HG03095 (cell line): Measurements from ENCODE around the gene IRS4.
A peak's percentile ranks its signal among the peaks of the same experiment; 100 is the strongest.

Experiments
- ATAC-seq: cut with Tn5 transposase; IDR thresholded peaks from one replicate; pipeline ENCODE4 v1.9.1; 2021; ENCODE audit warnings: moderate library complexity; ENCODE audit not compliant: unreplicated experiment

The IRS4 gene

DNA sequence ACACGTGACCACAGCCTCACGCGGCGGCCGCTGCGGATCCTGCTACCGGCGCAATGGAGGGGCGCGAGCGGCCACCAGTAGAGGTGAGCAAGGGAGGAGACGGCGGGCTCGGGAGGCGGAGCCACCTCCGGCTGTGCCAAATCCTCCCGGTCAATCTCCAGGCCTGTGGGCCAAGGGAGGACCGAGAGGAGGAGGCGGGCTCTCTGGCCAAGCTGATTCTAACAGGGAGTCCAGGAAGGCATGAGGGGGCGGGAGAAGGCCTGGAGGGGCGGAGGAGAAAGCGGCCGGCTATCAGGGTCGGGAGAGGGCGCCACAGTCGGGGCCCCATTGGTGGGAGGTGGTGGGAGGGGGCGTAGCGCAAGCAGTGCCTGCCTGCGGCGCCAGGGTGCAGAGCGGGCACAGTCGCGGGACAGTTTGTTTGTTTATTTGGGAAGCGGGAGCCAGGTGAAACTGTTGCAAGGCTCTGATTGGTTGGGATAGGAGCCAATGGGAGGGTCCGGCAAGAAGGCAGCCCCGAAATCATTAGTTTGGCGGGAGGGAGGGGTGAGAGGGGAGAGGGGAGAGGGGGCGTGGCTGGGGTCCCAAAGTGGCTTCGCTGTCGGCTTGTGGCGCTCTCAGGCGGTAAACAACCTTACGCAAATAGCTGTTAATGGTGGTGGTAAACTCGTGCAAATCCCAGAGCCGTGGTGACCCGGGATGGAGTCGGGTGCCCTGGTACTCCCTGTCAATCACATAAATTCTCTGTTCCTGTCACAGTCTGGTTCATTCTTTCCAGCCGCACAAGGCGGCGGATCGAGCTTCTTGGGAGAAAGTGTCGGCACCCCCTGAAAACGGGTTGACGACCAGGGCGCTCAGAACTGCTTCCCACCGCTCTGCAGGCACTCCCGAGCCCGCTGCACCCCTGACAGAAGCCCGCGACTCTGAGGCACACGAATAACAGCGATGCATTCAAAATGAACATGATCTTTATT lies at the start of gene IRS4:
Gene IRS4, minus strand, starts transcription at position 55 of the 971 bp plus-strand sequence.
- ATAC-seq: no peak

DNA sequence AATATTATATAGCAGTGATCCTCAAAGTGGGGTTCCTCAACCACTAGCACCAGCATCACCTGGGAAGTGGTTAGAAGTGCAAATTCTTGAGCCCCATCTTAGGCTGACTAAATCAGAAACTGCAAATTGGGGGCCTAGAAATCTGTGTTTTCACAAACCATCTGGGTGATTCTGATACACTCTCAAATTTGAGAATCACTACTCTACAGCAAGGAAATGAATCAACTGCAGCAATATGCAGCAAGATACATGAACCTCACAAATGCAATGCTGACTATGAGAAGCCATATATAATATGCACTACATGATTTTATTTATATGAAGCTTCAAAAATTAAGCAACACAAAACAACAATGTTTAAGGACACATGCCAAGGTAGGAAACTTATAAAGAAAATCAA lies 36.2 kb upstream of the IRS4 start:
- ATAC-seq: no peak

DNA sequence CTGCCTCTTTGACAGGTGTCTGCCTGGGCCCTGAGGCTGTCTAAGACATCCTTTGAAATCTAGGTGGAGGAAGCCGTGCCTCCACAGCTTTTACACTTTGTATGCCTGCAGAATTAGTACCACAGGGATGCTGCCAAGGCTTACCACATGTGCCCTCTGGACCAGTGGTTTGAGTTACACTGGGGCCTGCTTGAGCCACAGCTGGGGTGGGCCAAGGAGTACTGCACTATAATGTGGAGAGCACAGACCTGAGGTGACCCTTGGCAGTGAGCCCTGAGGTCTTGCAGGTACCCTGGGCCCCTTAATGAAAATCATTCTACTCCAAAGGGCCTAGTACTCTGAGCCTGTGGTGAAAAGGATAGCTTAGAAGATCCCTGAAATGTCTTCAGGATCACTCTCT lies 27.2 kb upstream of the IRS4 start:
- no peak for ATAC-seq

DNA sequence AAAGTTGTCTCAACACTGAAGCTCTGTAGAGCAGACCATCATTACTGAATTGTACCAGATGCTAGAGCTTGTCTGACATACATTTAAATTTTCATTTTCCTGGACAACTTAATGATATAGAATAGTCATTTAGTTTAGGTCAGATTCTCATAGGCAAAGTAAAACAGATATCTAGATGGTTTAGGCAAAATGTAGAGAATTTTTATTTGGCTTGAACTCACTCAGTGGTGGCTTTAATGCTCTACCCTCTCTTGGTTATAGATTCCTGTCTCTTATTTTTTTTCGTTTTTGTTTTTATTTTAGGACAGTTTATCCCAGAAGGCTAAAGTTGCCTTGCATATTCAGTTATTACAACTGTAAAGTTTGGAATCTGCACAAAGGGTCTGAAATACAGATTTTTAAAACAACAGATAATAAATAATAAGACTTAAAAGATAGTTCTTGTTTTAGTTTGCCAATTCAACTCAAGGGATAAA lies 4.0 kb upstream of the IRS4 start:
- no peak for ATAC-seq

DNA sequence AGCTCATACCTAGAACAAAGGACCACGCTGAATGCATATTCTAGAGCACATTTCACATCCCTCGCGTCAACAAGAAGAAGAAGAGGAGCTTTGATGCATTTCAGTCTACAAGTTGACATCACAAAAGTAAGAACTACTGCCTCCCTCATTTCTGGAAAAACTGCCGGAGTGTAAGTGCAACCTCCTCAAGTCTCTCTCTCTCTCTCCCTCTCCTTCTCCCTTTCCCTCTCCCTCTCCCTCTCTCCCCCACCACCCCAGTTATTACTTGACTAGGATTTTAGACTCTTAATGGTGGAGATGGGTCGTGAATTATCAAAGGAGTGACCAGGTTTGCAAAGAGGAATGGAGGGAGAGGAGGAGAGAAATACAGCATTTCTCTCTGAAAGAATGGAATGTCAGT lies 1.4 kb upstream of the IRS4 start:
- ATAC-seq: no peak

DNA sequence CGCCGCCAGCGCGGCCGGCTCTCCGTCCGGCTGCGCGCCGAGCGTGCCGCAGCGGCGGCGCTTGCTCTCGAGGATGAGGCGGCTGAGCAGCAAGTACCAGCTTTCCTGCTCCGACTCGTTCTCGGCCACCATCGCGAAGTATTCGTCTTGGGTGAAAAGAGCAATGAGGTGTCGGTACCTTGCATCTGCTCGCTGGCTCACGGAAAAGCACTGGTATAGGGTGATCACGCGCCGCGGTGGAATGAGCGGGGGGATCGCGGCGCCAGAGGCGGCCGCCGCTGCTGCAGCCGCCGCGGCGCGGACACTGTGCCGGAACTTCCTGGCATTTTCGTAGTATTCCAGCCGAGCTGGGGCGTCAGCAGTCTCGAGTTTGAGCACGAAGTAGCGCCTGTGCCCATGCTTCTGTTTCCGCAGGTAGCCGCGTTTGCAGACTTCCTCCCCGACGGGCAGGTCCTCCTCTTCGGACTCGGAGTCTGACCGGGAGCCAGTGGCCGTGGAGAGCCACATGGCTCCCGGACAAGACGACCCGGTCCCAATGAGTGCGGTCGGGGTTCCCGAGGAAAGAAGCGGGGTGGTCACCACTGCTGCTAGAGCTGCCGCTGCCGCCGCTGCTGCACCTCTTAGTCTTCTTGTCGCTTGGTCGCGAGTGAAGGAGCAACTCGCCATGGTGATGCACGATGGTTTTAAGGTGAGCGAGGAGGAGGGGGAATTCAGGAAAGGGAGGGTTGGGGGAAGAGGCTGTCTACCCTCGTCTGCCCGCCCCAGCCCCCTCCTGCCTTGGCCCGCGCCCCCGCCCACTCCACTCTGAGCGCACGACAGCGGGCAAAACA lies 469 bp downstream of the IRS4 start:
- no peak for ATAC-seq

DNA sequence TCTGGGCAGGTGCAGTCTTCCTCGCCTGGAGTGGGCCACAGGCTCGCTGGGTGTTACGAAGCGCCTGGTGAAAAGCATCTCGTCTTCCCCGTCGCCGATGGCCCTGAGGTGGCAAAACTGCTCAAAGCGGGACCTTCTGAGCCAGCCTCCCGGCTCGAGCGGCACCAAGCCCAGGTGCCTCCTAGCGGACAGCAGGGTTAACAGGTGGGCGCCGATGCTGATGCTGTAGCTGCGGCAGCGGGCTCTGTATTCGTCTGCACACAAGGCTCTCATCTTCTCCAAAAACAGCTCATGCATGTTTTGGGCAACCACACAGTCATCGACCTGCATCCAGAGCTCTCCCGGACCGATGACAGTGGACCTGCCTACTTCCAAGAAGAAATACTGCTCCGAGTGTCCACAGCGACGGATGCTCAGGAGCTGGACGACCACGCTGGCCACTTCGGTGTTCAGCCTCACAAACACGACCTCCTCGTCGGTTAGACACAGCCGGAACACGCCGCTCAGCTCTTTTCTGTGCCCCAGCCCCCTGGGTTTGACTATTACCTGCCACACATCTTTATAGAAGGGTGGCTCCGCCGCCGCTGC lies 1.2 kb downstream of the IRS4 start:
- ATAC-seq: no peak

DNA sequence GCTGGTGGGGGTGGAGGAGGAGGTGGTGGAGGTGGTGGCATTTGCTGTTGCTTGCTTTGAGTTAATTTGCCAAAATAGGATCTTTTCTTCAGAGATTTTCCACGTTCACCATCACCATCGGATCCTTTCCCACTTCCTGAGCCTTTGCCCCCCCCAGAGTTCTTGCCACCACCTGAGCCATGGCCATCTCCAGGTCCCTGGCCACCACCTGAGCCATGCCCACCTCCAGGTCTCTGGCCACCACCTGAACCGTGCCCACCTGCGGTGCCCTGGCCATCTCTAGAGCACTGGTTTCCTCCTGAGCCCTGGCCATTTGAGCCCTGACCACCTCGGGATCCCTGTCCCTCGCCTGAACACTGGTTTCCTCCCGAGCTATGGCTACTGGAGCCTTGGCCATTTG lies 1.9 kb downstream of the IRS4 start:
- no peak for ATAC-seq

DNA sequence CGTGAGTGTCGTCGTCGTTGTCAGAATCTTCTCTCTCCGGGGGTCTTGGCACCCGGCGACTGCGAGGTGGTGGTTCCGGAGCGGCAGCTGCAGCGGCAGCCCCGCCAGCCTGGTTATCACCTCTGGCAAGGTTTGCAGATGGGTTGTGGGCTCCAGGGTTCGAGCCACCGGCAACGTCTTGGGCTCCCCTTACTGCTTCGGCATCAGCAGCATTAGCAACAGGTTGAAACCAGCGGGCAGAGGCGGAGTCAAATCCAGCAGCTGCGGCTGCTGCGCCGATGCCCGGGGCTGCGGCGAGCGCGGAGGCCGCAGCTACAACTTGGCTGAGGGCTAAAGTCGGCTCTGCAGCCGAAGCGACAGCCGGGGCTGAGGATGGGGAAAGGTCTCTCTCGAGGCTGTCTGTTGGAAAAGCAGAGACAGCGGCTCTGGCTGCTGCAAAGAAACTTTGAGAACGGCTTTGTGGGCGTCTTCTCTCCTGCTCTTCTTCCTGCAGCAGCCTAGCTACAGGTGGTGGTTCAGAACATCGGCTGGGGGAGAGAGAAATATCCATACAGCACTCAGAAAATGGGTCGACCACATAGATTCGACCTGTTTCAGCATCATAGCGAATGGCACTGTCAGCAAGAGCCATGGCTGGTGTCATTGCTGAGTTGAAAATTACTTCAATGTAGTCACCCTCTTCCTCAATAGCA lies 3.6 kb downstream of the IRS4 start:
- ATAC-seq: no peak

DNA sequence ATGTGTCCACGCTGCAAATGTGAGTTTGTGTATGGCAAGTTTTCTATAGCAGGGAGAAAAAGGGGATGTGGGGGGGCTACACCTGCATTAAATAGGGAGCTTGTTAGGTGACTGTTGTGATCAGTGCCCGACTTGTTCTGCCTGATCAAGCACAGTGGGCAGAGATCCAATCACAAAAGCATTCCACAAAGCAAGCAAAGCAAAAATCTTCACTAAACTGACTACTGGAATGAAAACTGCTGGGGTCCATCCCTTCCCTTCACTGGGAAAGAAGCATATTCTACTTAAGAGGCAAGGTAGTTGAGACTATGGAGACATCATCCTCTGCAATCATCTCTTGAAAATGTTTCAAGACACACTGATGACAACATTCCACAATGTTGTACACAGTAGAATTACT lies 5.2 kb downstream of the IRS4 start:
- no peak for ATAC-seq

DNA sequence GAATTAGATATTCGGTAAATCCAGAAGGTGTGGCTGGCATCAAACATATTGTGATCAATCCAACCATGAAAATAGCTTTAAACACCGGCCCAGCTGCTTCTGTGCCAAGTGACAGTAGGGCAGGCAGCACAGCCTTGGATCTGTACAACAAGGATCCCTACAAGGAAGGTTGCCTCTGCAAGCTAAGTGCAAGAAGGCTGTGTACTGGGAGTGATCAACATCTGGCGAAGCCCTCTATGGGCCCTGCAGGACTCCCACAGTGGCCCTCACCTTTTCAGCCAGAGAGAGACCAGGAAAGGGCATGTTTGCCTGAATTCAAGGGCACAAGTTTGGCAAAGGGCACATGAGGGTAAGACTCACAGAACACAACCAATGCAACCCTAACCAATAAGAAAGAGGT lies 9.6 kb downstream of the IRS4 start:
- ATAC-seq: no peak

DNA sequence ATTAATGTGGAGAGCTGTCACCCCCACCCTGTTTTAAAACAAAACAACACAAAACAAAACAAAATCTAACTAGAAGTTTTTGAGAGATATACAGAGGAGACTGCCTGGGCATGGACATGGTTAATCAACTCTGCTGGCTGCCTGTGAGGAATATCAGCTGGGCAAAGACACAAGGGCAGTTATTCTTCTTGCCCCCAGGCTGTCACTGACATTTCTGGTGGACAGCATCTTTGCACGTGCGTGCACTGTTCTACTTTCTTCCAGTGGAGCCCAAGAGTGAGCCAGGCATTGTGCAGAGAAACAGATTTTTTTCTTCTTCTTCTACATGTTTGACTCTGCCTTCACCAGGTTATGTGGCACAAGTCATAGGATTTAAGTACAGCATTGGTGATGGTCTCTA lies 13.8 kb downstream of the IRS4 start:
- ATAC-seq: no peak

DNA sequence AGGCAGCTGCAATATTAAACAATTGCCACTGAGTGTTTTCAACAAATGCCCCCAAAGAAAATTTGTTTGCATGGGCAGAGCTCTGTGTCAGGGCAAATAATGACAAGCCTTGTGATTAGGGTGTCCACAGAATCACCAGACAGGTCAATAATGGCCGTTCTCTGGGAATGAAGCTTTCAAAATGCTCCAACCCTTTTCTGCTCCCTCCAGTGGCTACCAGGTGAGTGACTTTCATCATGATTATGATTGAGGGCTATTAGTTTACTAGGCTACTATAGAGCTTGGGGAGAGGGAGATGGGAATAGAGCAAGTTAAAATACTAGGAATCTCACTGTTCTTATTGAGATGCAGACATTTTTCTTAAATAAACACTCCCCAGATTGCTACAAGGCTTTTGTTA lies 23.5 kb downstream of the IRS4 start:
- no peak for ATAC-seq

DNA sequence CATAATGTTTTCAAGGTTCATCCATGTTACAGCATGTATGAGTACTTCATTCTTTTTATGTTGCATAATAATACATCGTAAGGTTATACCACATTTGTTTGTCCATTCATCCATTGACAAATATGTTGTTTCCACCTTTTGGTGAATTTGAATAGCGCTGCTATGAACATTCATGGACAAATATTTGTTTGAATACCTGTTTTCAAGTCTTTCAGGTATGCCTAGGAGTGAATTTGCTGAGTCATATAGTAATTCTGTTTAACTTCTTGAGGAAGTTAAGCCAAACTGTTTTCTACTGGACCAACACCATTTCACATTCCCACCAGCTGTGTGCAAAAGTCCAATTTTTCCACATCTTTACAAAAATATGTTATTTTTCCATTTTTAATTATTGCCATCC lies 31.5 kb downstream of the IRS4 start:
- ATAC-seq: no peak

DNA sequence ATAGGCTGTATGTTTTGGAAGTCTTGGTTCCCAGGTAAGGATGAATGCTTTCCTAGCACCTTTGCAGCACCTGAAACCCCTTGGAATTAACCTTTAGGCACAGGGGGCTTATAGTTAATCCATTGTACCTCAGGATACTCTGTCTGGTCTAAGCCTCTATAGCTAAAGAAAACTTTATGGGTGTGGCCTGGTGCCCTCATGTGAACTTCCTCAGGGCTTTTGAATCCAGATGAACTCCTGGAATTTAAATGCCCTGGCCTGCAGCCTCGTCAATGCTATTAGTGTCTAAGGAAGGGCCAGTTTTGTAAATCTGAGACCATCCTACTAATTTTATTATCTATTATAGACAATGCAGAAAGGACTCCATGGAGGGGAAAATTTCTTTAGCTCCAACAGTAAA lies 33.8 kb downstream of the IRS4 start:
- ATAC-seq: no peak

DNA sequence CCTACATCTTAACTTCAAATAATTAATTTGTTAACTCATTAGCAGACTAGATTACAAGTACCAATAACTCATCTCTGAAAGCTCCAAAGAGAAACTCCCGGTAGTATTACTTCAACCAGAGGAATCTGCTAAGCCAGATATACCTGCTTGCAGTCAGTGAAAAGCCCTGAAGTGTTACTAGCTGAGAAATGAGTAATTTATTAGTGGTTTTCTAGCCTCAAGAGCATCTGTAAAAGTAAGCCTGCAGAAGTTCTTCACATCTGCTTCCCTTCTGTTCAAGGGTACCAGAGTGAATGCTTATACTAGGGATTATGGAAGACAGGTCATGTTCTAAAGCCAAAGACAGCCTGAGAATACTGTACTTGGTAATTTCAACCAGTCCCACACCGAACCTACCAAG lies 34.7 kb downstream of the IRS4 start:
- ATAC-seq: no peak

DNA sequence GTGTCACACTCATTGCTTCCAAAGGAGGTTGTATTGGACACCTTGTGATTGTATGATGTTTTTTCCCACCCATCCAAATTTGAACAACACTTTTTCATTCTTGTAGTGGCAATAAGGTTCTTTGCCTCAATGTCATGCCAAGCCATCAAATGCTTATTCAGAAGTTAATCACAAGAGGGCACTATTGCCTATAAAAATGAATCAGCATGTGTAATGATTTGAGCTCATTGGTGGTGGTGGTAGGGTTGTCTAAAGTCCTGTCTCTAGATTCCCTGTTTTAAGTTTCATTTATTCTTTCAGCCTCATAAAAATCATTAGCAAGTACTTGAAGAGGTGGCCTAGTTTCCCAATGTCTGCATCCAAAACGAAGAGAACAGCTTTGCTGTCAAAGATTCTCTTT lies 37.0 kb downstream of the IRS4 start:
- ATAC-seq: peak; percentile 68

DNA sequence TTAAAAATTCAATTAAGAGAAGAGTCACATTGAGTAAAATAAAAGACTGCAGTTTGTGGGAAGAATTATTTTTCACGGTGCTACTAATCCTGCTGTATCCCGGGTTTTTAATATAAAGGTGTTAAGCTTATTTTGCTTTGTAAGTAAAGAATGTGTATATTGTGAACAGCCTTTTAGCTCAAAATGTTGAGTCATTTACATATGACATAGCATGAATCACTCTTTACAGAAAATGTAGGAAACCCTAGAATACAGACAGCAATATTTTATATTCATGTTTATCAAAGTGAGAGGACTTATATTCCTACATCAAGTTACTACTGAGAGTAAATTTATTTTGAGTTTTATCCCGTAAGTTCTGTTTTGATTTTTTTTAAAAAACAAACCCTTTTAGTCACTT lies 39.7 kb downstream of the IRS4 start:
- no peak for ATAC-seq
